Germinal center (tissue), 1 donor: Measurements from ENCODE around the gene TSPAN31.

Experiments
- DNase-seq: peaks from one replicate; pipeline ENCODE4 v3.0.0; 2012; ENCODE audit warnings: mixed read lengths, low spot score

The TSPAN31 gene

DNA sequence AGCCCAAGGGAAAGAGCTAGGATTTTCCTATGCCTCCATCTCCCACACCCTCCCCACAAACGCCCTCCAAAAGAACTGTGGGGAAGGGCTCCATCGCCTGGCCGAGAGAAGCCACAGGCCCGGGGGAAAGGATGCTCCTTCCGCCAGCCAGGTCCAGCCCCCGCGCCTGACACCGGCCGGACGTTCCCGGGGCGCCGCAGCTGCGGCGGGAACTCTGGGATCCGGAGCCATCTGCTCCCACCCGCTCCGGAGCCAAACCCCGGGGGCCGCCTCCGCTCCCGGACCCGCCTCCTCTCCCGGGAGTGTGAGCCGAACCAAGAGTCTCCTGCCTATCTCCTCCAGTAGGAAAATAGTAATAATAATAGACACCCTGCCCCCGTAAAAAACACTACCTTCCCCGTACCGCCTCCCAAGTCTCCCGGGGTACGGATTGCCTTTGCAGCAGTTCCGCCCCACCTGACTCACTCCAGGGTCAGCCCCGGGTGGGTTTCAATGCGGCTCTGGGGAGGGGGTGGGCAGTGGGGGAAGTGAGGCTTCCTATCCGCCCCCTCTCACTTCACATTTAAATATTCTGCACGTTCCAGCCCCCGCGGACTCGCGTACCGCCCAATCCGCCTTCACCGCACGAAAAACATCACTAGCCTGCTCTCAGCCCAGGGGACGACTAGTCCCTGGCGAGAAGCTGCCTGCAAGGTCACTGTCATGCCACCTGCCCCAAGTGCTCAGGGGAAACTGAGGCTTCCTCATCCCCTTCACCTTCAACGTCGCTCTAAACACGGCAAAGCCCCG, 8.7 kb upstream of the TSPAN31 start:
- no peak for DNase-seq

DNA sequence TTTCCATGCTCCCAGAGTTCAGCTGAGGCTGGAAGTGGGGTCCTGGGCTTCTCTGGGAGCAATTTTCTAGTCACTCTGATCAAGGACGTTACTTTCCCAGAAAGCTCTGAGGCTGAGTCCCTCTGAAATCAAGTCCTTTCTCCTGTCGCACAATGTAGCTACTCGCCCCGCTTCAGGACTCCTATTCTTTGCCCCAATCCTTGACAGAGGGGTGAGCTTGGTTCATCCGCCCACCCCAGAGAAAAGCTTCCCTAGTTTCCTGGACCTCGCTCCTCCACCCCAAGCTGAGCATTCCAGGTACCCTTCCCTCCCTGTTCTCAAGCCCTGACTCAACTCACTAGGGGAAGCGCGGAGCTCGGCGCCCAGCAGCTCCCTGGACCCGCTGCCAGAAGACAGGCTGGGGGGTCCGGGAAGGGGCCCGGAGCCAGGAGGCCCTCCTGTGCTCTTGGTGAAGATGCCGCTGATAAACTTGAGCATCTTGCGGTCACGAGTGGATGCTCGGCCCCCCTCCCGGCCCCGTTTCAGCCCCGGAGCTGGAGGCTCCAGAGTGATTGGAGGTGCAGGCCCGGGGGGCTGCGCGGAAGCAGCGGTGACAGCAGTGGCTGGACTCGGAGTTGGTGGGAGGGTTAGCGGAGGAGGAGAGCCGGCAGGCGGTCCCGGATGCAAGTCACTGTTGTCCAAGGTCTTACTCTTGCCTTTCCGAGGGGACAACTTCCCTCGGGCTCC, 7.9 kb upstream of the TSPAN31 start:
- DNase-seq, result no peak

DNA sequence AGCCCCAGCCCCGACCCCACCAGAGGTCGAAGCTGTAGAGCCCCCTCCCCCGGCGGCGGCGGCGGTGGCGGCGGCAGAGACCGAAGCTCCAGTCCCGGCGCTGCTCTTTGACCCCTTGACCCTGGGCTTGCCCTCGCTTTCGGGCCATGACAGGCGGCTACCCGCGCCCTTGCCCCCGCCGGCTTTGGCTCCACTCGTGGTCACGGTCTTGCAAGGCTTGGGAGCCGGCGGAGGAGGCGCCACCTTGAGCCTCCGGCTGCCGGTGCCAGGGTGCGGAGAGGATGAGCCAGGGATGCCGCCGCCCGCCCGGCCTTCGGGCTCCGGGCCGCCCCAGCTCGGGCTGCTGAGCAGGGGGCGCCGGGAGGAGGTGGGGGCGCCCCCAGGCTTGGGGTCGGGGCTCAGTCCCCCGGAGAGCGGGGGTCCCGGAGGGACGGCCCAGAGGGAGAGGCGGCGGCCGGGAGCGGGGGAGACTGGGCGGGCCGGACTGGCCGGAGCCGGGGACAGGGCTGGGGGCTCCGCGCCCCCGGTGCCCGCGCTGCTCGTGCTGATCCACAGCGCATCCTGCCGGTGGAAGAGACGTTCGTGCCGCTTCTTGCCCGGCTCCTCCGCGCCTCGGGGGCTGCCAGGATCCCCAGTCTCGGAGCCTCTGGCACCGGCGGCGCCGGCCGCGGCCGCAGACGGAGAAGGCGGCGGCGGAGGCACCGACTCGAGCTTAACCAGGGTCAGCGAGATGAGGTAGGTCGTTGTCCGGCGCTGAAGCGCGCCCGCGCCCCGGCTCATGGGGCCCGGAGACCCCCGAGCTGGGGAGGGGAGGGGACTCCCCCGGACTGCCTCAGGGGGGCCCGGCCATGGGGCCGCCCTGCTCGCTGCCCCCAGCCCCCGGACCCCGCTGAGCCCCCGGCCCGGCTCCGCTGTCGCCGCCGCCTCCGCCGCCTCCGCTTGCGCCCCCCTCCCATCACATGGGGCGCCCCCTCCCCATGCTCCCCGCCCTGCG, 7.1 kb upstream of the TSPAN31 start:
- DNase-seq, result no peak

DNA sequence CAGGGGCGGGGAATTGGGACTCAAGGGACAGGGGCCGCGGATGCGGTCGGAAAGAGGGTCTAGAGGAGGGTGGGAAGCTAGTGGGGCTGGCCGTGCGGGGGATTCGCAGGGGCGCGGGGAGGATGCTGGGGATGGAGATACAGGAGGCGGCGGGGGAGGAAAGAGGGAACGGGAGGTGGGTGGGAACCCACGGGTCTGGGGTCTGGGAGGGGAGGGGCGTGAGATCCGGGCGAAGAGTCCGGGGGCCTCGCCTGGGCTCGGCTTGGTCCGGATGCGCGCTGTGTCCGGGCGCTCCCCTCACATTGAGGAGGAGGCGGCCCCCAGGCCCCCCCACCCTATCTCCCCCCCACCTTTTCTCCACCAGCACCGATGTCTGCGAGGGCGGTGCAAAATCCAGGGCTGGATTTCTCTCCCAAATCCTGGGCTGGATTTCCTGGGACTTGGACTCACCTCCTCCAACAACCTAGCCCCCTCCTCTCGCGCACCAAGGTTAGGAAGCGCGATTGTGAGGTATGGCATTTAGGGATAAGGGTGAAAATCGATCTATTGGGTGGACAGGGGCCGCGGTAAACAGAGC, 6.1 kb upstream of the TSPAN31 start, which contains the start of gene AGAP2:
AGAP2 (minus strand) TSS at position 82 of the 577 bp plus-strand sequence. CDS start 496 bp downstream, outside the sequence.
- no peak for DNase-seq

DNA sequence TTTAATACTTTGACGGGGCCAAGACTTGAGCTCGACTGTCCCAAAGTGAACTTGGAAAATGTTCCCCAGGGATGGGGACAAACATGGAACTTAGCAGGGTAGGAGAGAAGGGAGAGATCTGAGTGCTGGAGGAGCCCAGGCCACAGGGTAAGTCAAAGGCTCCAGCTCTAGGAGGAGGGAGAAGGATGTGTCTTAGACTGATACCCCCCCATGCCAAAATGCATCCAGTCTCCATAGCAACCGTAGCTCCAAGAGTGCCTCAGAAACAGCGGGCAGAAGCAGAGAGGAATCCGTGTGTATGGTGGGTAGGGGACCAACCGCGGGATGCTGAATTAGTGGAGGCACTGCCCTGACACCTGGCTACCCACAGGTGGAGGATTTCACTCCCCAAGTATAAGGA, 5.5 kb upstream of the TSPAN31 start:
- no peak for DNase-seq

DNA sequence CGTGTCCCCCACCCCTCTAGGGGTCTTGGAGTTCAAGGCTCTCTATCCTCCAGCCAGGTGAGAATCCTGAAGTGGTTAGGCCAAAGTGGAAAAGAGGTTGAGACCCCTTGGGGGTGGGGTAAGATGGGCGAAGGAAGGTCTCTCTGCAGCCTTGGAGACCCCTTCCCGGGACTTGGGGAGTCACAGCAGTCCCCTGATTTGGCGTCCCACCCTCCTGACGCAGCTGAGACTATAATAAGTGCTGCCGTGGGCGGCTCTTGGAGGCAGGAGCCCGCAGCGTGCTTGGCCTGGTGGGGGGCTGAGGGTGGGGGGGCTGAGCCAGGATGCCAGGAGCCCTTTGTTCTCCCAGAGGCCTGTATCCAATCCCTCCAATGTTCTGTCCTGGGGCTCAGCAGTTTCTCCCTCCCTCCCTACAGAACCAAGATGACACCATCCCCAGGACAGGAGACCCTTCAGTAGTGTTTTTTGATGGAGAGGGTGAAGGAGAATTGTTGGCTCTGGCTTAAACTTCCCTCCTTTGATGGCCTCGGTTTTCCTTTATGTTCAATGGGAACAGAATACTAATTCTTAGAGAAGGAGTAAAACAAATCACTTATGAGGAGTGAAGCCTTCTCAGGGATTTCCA, 4.8 kb upstream of the TSPAN31 start:
- no peak for DNase-seq

DNA sequence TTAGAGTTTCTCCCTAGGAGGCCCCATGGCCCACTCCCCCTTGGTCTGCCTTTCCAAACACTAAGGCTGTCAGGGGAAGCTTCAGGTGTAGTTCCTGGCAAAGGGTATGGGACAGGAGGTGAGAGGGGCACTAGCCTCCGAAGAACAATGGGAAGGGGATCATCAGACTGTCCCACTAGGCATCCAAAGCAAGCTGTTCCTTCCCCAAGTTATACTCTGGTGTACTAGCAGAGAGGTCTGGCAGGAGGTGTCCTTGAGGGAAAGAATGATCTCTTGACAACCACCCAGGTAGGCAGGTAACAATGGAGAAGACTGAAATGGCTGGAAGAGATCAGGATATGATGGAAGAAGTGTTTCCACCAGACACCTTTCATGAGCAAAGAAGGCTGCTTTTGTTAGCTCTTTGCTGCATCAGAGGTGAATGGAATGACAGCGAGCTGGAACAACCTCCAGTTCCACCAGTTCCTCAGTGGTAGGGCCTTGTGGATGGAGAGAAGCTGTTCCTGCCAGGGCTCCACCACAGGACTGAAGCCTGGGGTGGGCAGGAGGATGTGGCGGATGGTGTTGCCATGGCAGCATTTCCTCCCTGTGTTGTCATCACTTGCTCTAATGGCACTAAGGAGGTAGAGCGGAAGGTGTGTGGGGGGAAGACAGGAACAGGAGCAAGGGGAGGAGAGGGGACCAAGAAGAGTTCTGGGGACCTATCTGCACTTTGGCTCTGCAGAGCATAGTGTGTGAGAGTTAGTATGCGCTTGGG, 4.0 kb upstream of the TSPAN31 start:
- DNase-seq, result peak; percentile 77

DNA sequence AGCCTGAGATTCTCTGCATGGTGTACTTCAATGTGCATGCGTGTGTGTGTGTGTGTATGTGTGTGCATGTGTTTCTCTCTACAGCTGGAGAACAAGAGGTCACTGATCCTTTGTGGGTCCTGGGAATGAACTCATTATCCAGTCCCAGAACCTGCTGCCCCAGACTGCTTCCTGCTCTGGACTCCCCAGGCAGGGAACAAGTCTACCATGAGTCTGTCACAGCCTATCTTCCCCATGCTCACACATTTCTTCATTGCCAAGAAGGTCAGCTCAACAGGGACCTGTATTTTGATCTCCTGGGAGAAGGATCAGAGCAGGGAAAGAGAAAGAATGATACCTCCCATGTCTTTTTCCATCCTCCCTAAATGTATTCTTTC, 3.4 kb upstream of the TSPAN31 start:
- no peak for DNase-seq

DNA sequence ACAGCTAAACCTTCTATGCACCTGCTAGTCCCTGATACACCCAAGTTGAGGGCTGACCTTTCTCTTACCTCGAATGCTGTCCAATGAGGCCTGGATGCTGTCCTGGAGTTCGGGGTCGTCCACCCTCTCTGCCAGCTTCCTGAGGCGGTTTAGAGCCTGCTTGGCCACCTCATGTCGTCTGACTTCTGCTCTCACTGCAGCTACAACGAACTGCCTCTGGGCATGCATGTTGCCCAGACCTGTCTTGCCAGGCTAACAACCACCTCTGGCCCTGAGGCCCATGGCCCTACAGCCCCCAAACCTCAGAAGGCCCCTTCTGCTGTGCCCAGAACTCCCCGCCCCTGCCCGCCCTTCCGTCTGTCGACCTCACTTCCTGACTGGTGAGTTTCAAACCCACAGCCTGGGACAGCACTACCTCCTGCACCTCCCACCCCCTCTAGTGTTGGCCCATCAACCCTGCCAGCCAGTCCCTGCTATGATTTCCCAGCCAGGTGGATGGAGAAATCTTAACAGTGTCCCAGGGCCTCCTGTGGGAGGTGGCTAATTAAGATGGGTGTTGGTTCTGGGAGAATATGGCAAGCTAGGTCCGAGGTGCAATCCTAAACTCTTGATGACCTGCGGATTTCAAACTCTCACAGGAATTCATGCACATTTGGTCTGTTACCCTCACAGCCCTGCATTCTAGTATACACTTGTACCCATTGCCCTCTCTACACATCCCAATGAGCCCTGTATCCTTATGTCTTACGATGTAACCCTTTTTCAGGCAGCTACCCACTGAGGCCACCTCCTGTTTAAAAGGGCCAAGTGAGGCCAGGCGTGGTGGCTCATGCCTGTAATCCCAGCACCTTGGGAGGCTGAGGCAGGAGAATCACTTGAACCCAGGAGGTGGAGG, 2.7 kb upstream of the TSPAN31 start:
- peak; percentile 86 for DNase-seq

DNA sequence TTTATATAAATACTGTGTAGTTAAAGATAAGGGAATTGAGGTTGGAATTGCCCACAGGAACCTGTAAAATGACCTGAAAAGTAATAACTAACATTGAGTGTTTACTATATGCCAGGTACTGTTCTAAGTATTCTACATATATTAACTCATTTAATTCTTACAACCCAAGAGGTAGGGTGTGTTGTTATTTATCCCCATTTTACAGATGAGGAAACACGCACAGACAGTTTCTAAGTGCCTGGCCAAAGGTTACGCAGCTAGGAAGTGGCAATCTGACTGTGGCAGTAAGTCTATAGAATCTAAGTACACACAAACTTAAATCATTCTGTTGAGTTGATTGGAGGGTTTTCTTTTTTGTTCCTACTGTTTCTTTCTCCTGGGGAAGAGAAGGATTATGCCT, 1.1 kb upstream of the TSPAN31 start:
- DNase-seq, result no peak

DNA sequence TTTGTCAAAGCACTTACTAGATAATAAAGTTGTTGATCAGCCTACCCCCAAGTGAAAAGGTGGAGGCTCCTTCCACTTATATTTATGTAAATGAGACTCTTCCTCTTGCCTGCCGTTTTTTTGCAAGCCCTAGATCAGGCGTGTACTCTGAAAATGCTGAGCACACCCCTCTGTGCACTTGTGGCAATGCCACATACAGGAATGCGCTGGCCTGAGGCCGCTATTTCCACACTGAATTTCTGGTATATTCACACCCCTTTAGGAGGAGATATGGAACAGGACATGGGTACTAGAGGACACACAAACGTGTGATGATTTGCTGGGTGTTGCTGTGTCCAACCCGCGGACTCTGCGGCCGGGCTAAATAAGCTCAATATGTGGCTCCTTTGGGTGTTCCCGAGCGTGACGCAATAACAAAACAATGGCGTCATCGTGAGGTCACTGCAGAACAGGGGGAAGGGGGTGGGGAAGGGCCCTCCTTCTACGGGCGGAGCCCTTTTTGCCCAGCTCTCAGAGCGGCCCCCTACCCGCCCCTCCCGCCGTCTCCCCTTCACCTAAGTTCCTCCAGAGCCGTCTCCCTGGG, 554 bp upstream of the TSPAN31 start:
- peak; percentile 68 for DNase-seq

DNA sequence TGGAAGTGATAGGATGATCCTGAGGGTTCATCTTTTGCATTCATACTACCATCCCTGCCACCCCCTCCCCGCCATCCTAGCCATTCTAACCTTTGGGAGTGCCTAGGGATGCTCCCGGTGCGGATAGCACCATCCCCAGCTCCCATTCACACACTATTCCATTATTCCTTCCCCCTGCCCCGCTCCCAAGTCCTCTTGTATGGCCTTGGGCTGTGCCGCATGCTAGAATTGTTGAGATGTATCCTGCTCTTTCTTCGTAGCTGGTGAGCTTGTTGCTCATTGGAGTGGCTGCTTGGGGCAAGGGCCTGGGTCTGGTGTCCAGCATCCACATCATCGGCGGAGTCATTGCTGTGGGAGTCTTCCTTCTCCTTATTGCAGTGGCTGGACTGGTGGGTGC, 644 bp downstream of the TSPAN31 start:
- no peak for DNase-seq

DNA sequence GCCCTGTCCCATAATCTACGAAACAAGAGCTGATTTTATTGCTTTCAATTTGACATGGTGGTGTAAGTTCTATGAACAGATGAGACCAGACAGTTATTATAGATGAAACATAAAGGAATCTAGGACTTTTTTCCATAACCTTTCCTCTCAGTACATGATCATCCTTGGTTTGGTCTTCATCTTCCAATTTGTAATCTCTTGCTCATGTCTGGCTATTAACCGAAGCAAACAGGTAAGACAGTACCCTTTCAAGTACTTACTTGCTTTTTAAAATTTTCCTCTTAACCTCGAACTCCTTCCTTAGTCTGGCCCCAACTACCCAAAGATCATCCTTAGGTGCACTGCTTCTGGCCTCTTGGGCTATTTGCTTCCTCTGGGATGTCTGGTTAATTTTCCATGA, 1.2 kb downstream of the TSPAN31 start:
- DNase-seq, result no peak

DNA sequence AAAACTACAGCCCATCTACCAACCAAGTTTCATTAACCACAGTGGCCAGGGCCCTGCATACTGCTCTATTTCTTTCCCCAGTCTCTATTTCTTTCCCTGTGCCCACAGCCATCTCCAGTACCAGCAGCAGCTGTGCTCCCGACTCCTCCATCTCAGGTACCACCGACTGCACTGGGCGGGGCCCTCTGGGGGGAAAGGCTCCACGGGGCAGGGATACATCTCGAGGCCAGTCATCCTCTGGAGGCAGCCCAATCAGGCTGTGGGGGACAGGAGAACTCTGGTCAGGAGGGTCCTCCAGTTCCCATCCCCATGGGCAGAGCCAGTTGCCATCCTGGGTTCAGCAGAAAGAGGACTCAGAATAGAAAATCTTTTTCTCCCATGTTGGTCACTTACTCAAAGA, 4.2 kb downstream of the TSPAN31 start:
- no peak for DNase-seq

DNA sequence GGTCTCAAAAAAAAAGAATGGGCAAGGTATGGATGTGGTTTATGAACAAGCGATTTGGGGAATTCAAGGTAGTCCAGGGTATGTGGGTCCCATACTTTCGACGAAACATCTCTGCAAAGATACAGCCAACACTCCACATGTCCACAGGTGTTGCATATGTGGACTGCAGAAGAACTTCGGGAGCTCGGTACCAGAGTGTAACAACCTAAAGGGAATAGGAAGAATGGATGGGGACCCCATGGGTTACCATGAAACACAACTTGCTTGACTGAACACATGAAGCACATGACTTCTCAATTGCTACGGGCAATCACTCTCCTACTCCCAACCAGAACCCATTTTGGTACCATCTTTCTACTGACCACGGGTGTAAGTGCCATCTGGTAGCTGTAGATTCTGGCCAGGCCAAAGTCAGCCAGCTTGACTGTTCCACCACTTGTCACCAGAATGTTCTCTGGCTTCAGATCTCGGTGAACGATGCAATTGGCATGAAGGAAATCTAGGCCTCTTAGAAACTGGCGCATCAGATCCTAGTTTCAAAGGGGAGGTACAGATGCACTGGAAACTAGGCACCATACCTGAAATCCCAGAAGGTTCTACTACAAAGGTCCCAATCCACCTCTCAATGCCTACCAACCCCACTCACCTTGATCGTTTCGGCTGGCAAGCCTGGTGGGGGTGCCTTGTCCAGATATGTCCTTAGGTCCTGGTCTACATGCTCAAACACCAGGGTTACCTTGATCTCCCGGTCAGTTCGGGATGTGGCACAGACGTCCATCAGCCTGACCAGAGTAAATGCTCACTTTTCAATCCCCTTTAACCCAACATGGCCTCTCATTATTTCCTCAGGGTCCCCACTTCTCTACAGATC, 6.0 kb downstream of the TSPAN31 start:
- no peak for DNase-seq

DNA sequence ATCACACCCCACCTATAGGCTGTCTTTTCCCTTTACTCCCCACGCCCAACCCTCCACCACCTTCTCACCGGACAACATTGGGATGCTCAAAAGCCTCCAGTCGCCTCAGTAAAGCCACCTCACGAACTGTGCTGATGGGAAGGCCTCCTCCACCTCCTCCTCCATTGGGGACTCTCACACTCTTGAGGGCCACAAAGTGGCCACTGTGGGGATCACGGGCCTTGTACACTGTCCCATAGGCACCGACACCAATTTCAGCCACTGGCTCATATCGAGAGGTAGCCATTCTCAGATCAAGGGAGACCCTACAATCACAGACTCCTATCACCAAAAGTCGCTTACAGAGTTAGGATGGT, 6.6 kb downstream of the TSPAN31 start:
- no peak for DNase-seq

DNA sequence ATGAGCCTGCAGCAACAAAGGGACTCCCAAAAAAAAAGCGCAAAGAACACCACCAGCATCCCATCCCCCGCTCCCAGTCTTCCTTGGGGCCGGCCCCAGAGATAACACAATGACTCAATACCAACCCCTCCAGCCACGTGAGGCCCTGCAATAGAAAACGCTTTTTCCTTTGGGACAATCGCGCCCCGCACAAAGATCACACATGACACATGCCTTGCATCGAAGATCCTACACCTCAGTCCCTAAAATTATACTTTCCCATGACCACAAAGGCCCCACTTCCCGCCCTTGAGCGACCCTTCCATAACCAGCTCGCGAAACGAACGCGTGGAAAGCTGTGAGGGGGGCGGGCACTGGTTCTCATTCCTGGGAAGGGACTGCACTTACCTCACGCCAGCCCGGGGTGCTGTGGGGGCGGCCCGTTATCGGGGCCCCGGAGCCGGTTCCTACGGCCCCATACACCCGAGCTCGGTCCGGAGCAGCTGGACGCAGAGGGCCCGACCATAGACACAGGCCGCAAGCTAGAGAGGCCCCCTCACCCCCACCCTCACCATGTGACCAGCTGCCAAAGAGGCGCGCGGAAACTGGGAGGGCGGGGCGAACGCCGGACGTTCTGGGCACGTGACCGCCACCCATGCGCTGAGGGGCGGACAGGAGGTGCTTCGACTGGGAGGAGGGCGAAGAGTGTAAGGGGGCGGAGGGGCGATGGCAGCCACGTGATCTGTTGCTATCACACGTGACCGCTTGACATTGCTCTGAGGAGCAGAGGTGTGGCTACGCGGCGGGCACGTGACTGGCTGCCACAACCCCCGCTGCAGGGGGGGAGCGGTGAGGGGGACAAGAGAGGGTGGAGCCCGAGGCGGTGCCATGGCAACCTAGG, 7.2 kb downstream of the TSPAN31 start, which contains the start of gene CDK4:
CDK4 (minus strand) TSS at position 523 of the 880 bp plus-strand sequence. CDS start 593 bp downstream, outside the sequence.
- peak; percentile 97 for DNase-seq
